Stimulated activated CD8-positive, alpha-beta memory T cell treated with anti-CD3 and anti-CD28 coated beads, Interleukin-15, amount 100 ng/mL, for 24 hours (primary cell): ENCODE measurements around the gene RELT.

ENCODE experiments used
- DNase-seq: peaks from one replicate; pipeline ENCODE4 v3.0.0-alpha.2; 2020; ENCODE audit warnings: low read depth

Gene RELT

DNA sequence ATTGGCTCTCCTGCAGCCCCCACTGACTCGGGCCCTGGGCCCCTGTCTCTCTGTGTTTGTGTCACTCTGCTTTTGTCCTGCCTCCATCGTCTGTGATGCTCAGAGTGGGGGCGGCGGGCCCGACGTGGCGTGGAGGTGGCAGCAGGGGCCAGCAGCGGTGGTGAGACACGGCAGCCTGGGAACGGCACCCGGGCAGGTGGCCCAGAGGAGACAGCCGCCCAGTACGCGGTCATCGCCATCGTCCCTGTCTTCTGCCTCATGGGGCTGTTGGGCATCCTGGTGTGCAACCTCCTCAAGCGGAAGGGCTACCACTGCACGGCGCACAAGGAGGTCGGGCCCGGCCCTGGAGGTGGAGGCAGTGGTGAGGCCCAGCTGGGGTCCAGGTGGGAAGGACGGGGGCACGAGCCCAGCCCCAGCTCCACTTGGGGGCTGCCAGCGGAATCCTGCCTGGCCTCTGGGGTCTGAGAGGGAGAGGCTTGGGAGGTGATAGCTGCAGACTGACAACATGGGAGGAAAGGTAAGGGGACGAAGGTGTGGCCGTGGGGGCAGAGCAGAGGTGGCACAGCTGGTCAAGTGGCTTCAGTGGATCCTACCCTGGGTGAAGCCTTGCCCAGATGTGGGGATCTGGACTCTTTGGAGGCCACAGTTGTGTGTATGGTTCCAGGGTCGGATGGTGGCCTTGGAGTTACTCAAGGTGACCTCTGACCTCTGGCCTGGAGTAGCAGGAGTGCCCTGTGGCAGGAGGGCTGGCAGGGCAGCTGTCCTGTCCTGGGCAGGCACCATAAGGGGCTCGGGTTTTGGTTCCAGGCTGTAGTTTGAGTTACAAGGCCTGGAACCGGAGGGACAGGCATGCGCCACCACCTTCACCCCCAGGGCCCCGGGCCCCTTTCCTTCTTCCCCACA lies 16.2 kb downstream of the RELT start:
- no peak for DNase-seq

GRCh38 chr11:73393011-73393380 lies 16.8 kb downstream of the RELT start:
- no peak for DNase-seq

GRCh38 chr11:73393479-73394415 lies 17.5 kb downstream of the RELT start:
- no peak for DNase-seq

- no peak for DNase-seq
Measured at GRCh38 chr11:73394416-73395296, 18.5 kb downstream of the RELT start.

- DNase-seq, result no peak
Measured at GRCh38 chr11:73395297-73396208, 19.4 kb downstream of the RELT start.

GRCh38 chr11:73396251-73396930 lies 20.2 kb downstream of the RELT start:
- no peak for DNase-seq

DNA sequence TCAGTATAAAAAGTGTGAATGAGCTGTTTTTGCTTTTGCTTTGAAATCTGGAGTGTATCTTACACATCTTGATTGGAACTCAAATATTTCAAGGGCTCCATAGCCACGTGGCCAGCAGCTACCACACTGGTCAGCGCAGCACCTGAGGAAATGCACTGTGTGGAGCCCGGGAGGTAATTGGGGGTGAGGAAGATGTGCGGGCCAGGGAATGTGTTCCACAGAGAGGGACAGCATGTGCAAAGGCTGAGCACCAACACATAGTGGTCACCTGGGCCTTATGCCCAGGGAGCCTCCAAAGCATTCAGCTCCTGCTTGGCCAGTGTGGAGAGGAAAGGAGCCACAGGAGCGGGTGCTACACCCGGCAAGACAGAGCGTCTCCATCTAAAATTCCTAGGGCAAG lies 20.8 kb downstream of the RELT start:
- DNase-seq, result no peak

- DNase-seq, result no peak
Measured at GRCh38 chr11:73397468-73398131, 21.4 kb downstream of the RELT start.

- no peak for DNase-seq
Measured at GRCh38 chr11:73398132-73398526, 21.9 kb downstream of the RELT start.

DNA sequence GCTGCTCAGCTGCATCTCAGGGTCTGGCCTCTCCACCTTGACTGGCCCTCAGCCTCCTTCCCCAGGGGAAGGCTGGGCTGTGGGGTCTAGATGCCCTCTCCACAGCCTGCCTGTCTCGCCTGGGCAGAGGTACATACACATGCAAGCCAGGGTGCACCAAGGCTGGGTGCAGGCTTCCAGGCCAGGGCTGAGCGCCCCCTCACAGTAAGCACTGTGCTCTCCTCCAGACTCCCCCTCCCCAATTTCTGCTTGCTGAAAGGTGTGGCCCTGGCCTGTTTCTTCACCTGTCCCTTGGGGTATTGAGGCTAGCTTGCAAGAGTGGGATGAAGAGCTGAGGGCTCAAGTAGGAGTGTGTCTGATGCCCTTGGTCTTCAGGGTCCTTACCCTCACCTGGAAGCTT lies 22.5 kb downstream of the RELT start:
- DNase-seq, result no peak

- DNase-seq, result no peak
Measured at GRCh38 chr11:73399159-73399590, 23.0 kb downstream of the RELT start.

DNA sequence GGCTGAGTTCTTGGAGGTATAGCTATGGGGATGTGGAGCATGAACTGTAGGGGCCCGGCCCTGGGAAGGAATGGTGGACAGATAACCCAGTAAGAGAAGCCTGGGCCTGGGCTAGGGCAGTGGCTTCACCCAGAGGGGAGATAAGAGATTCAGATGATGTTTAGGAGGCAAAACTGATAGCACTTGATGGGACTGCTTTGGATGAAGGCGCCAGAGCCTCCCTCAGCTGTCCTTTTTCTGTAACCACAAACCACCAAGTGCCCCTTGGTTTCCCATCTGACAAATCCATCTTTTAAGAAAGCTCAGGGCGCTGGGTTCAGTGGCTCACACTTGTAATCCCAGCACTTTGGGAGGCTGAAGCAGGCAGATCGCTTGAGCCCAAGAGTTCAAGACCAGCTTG lies 23.4 kb downstream of the RELT start:
- no peak for DNase-seq

- DNase-seq, result no peak
Measured at GRCh38 chr11:73400293-73400692, 24.1 kb downstream of the RELT start.

DNA sequence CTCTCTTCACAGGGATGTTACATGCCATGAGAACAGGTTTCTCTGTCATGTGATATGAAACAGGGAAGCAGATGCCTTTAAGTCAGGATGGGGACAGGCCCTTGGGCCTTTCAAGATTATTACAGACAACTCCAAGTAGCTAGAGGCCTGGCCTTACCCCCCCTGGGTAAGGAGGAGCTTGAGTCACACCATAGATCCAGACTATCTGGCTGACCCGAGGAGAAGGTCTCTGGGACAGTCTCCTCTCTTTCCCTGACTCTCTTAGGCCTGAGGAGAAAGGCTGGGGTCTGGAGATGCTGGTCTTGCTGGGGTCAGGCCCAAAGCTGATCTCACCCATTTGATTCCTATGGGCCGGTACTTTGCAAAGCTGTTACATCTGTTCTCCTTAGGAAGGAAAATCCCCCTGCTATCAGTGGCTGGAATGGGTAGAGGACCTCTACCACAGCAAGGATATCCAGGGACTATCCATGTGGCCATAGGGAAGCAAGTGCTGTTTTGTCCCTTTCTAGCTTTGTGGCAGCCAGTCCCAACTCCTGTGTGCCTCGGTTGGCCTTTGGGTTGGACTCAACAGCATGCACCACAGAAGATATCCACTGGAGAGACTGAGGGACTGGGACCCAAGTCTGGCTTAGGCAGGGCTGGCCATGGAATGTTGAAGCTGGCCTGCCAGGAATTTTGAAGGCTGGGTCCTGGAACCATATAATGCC lies 25.2 kb downstream of the RELT start:
- DNase-seq, result no peak

DNA sequence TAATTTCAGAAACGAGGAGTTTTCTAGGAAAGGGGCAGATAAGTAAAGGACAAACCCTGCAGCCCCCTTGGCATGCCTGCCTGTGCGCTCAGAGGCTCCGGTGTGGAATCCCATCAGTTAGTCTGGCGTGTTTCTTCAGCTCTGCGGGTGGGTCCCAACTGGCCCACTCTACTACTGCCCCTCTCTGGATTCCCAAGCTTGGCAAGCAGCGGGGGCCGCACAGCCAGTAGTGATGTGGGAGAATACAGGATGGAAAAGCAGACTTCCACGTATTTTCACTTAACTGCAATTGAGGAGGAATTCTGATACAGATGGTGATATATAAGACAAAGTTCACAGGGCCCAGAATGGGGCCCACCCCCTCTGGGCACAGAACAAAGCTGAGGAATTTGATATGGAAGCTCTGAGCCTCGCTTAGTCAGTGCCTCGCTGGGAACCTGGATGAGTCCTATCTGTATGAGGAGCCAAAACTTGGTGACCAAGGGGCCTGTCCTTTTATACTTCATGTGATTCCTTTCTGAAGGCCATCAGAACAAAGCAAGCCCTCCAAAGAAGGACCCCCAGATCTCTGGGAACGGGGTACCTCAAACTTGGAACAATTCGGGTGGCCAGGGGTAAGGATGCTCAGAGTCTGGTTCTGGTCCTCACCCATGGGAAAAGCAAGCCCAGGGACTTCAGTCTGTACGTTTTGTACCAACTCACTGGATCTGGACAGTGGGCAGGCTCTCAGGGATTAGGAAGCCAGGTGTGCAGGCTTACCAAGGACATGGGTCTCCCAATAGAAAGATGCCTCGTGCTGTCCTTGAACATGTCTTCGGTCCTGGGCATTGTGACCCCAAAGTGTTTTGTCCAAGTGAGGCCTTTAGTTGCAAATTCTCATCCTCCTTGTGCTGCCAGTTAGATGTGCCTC lies 26.0 kb downstream of the RELT start:
- DNase-seq, result no peak

DNA sequence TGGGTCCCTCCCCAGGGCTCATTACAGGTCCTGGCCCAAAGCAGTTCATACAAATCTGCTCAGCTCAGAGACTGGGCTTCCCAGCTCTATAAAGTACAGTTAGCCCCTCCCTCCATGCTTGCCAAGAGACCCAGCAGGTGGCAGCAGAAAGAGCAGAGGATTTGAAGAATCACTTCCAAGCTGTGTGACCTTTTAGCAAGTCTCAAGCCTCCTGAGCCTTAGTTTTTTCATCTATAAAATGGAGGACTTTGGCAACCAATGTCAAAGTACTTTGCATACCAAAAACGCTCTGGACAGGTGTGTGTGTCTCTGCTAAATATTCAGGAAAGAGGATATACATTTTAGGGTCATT lies 26.6 kb downstream of the RELT start:
- no peak for DNase-seq

- DNase-seq, result no peak
Measured at GRCh38 chr11:73403541-73403940, 27.3 kb downstream of the RELT start.

GRCh38 chr11:73404048-73404447 lies 27.8 kb downstream of the RELT start:
- DNase-seq, result no peak
